Spleen (tissue), 7 donors: ENCODE measurements around the gene VEGFA.

ENCODE experiments used
- CTCF ChIP-seq, 11 experiments: fragments of 200-600 bp in 7 of 11; fragments of 450-650 bp in 4 of 11; sonication (generic) in 4 of 11; IDR thresholded peaks in 8 of 11; conservative IDR thresholded peaks in 3 of 11; 1 replicate in 7 of 11; 2 replicates in 4 of 11; pipeline versions ENCODE4 v1.4.0 to v1.8.0; 2016 to 2021; ENCODE audit warnings: antibody characterized with exemption in 11 of 11, inconsistent platforms in 4 of 11, mild to moderate bottlenecking in 1 of 11
- POLR2A ChIP-seq, 3 donors: fragments of 450-650 bp; IDR thresholded peaks; one replicate each; pipeline ENCODE4 v1.5.1; 2017; ENCODE audit warnings: antibody characterized with exemption in 3 of 3, mild to moderate bottlenecking in 1 of 3
- POLR2AphosphoS5 ChIP-seq, 3 donors: sonication (generic); formaldehyde crosslinking; IDR thresholded peaks; one replicate each; pipeline ENCODE4 v1.5.1; 2017; ENCODE audit warnings: antibody characterized with exemption in 3 of 3
- donor health status: DM: no; HTN: no; CAD: no; lungs with moderate emphysema.
- donor health status: DM: no; HTN: no; CAD: no.
- donor health status: DM: no; HTN: no; CAD: no.

GRCh38 chr6:43743682-43744381, 26.2 kb upstream of the VEGFA start:
- TF ChIP-seq POLR2AphosphoS5 (IDR thresholded peaks at IDR 0.05) (no peak), CTCF (IDR thresholded peaks at IDR 0.05 in 8 of 11, conservative IDR thresholded peaks at IDR 0.05 in 3 of 11) (no peak), POLR2A (IDR thresholded peaks at IDR 0.05) (no peak)
